Astrocyte (in vitro differentiated cells and primary cell): ENCODE results near the gene ADGRD2.

Experiments used
- CTCF ChIP-seq: IDR thresholded peaks from 2 replicates; pipeline ENCODE4 v1.5.1; 2011; ENCODE audit warnings: low read depth, mild to moderate bottlenecking, inconsistent platforms, low read length, moderate library complexity; ENCODE audit not compliant: insufficient read depth
- EZH2 ChIP-seq: IDR thresholded peaks from 2 replicates; pipeline ENCODE4 v1.6.1; 2012; ENCODE audit warnings: mild to moderate bottlenecking, low read length, inconsistent platforms; ENCODE audit not compliant: insufficient read depth

GRCh38 chr9:124498499-124499146 is 48.4 kb downstream of the ADGRD2 start:
- TF ChIP-seq CTCF: no peak
- TF ChIP-seq EZH2: no peak
